GM12878 (cell line): ENCODE measurements around the gene TP53I11. TPM values are rescaled to one million over a fixed set of nuclear protein-coding genes. Genes with fewer than 3 reads are reported as not detected.

Experiments
- ATAC-seq: fragments of 200-7000 bp; cut with Tn5 transposase; 3 replicates; pipeline ENCODE4 v1.9.1; 2020; ENCODE audit warnings: mild to moderate bottlenecking, moderate library complexity
- BruUV-seq: library from RNA; stranded (reverse); fragments of 400-500 nt; replicated peaks from 2 replicates; lab custom pipeline; 2021; lab: Mats Ljungman, UMichigan
- CTCF ChIA-PET: fragments of 300-600 bp; sonication (Branson Sonifier 250); formaldehyde crosslinking; extraction: SDS; loops from one replicate; lab custom pipeline; 2021; ENCODE audit warnings: inconsistent platforms; lab: Yijun Ruan, JAX
- POLR2A ChIA-PET: fragments of 350-600 bp; formaldehyde crosslinking; extraction: SDS; loops from one replicate; lab custom pipeline; 2021; ENCODE audit warnings: inconsistent platforms; lab: Charles Lee
- RAD21 ChIA-PET: fragments of 300-600 bp; sonication (Branson Sonifier 250); formaldehyde crosslinking; loops from one replicate; lab custom pipeline; 2023; ENCODE audit warnings: antibody characterized with exemption; ENCODE audit not compliant: unreplicated experiment; lab: Charles Lee
- SMC1A ChIA-PET: fragments of 300-600 bp; sonication (Branson Sonifier 250); formaldehyde crosslinking; loops from one replicate; lab custom pipeline; 2023; ENCODE audit not compliant: unreplicated experiment, uncharacterized antibody; lab: Charles Lee
- DNase-seq: peaks from one replicate; pipeline ENCODE4 v3.0.0-alpha.2; 2011; ENCODE audit warnings: low read depth, low spot score
- FAIRE-seq: peaks from 3 replicates; lab custom pipeline; 2011; peaks lifted over from hg19 to GRCh38; lab: Jason Lieb, UNC
- H2AFZ ChIP-seq: 2 replicates; pipeline ENCODE4 v1.6.0; 2011; ENCODE audit warnings: low read depth, low read length, control low read depth; ENCODE audit not compliant: control insufficient read depth
- H3K27ac ChIP-seq: 2 replicates; pipeline ENCODE4 v1.5.1; 2011; ENCODE audit warnings: control low read depth; ENCODE audit not compliant: control insufficient read depth, insufficient read depth
- H3K27me3 ChIP-seq, 2 experiments: replicated peaks in 1 of 2; 2 replicates each; pipeline versions ENCODE4 v1.6.0 to v1.6.1; 2011; ENCODE audit warnings: low read length in 1 of 2; ENCODE audit not compliant: control insufficient read depth in 2 of 2, insufficient read depth in 2 of 2
- H3K36me3 ChIP-seq, 2 experiments: 2 replicates each; pipeline ENCODE4 v1.5.1; 2011; ENCODE audit warnings: low read length in 1 of 2; ENCODE audit not compliant: control insufficient read depth in 2 of 2, insufficient read depth in 2 of 2
- H3K4me1 ChIP-seq: 2 replicates; pipeline ENCODE4 v1.6.1; 2011; ENCODE audit warnings: mild to moderate bottlenecking, low read length, moderate library complexity, mixed read lengths; ENCODE audit not compliant: control insufficient read depth, insufficient read depth
- H3K4me2 ChIP-seq: 2 replicates; pipeline ENCODE4 v1.6.0; 2011; ENCODE audit warnings: control low read depth; ENCODE audit not compliant: control insufficient read depth, insufficient read depth
- H3K4me3 ChIP-seq: fragments of 200-600 bp; sonication (generic); 2 replicates; pipeline ENCODE4 v1.5.1; 2016
- H3K79me2 ChIP-seq: 2 replicates; pipeline ENCODE4 v1.6.0; 2011; ENCODE audit warnings: low read length; ENCODE audit not compliant: control insufficient read depth, insufficient read depth
- H3K9ac ChIP-seq: 2 replicates; pipeline ENCODE4 v1.8.0; 2011; ENCODE audit warnings: low read length, control low read depth, mixed read lengths; ENCODE audit not compliant: control insufficient read depth, insufficient read depth
- H3K9me3 ChIP-seq: replicated peaks from 3 replicates; pipeline ENCODE4 v1.5.1; 2011; ENCODE audit warnings: mild to moderate bottlenecking, low read length; ENCODE audit not compliant: control insufficient read depth, insufficient read depth
- H4K20me1 ChIP-seq: 2 replicates; pipeline ENCODE4 v1.6.0; 2011; ENCODE audit not compliant: control insufficient read depth, insufficient read depth
- BRCA1 ChIP-seq: IDR thresholded peaks from 2 replicates; pipeline ENCODE4 v1.6.1; 2011; ENCODE audit warnings: low read depth, low read length, improper control_type of control experiment
- CREM ChIP-seq: IDR thresholded peaks from 2 replicates; pipeline ENCODE4 v1.6.1; 2014; ENCODE audit warnings: antibody characterized with exemption, low read depth
- EED ChIP-seq: sonication (generic); IDR thresholded peaks from 2 replicates; pipeline ENCODE4 v1.6.1; 2016; ENCODE audit warnings: antibody characterized with exemption, low read depth
- FOS ChIP-seq: IDR thresholded peaks from 3 replicates; pipeline ENCODE4 v1.6.1; 2011; ENCODE audit warnings: borderline replicate concordance; ENCODE audit not compliant: insufficient read length; ENCODE audit errors: extremely low read depth
- FOXM1 ChIP-seq: IDR thresholded peaks from 2 replicates; pipeline ENCODE4 v1.6.1; 2012; ENCODE audit warnings: low read depth, mild to moderate bottlenecking, inconsistent platforms, low read length, moderate library complexity
- IKZF1 ChIP-seq: fragments of 450-650 bp; conservative IDR thresholded peaks from 2 replicates; pipeline ENCODE4 v1.6.1; 2017; ENCODE audit warnings: antibody characterized with exemption, mild to moderate bottlenecking
- JUNB ChIP-seq: IDR thresholded peaks from 2 replicates; pipeline ENCODE4 v1.6.1; 2016; ENCODE audit warnings: antibody characterized with exemption, mild to moderate bottlenecking
- MEF2B ChIP-seq: fragments of 450-650 bp; IDR thresholded peaks from 2 replicates; pipeline ENCODE4 v1.6.1; 2018; ENCODE audit warnings: mild to moderate bottlenecking, moderate library complexity; ENCODE audit not compliant: partially characterized antibody, poor library complexity, severe bottlenecking
- NFIC ChIP-seq: IDR thresholded peaks from 2 replicates; pipeline ENCODE4 v1.6.1; 2012; ENCODE audit warnings: low read depth, mild to moderate bottlenecking, inconsistent platforms, low read length, moderate library complexity
- RAD21 ChIP-seq: IDR thresholded peaks from 2 replicates; pipeline ENCODE4 v1.6.1; 2011; ENCODE audit warnings: mild to moderate bottlenecking, low read depth, low read length, moderate library complexity; ENCODE audit not compliant: insufficient read depth
- RUNX3 ChIP-seq: IDR thresholded peaks from 2 replicates; pipeline ENCODE4 v1.6.1; 2012; ENCODE audit warnings: low read length, inconsistent platforms
- STAT3 ChIP-seq: IDR thresholded peaks from 2 replicates; pipeline ENCODE4 v1.6.1; 2011; ENCODE audit warnings: low read depth, low read length, improper control_type of control experiment
- SUZ12 ChIP-seq: fragments of 200-600 bp; sonication (generic); IDR thresholded peaks from one replicate; pipeline ENCODE4 v1.6.1; 2018; ENCODE audit warnings: antibody characterized with exemption, mild to moderate bottlenecking; ENCODE audit not compliant: unreplicated experiment
- TBL1XR1 ChIP-seq: IDR thresholded peaks from 2 replicates; pipeline ENCODE4 v1.6.1; 2012; ENCODE audit warnings: low read depth, low read length, improper control_type of control experiment
- YY1 ChIP-seq: IDR thresholded peaks from 2 replicates; pipeline ENCODE4 v1.6.1; 2011; ENCODE audit warnings: low read depth, mild to moderate bottlenecking, low read length
- ZNF217 ChIP-seq: fragments of 450-650 bp; IDR thresholded peaks from 2 replicates; pipeline ENCODE4 v1.6.1; 2017; ENCODE audit warnings: antibody characterized with exemption, mild to moderate bottlenecking
- WGBS: methylation state at CpG from one replicate; pipeline ENCODE4 v1.1.6; 2016; ENCODE audit warnings: low lambda C conversion rate; ENCODE audit not compliant: insufficient replicate concordance, insufficient coverage; ENCODE audit errors: missing lambda C conversion rate; 5-methylcytosine and 5-hydroxymethylcytosine counted together
- in situ Hi-C: fragments of 300-500 bp; cut with MboI; formaldehyde crosslinking; loops from 9 replicates; pipeline ENCODE4 v1.14.3; 2018; ENCODE audit warnings: mixed read lengths
- intact Hi-C: fragments of 100-400 bp; cut with micrococcal nuclease; formaldehyde crosslinking; loops from one replicate; pipeline ENCODE4 v1.14.2; 2022; ENCODE audit not compliant: unreplicated experiment
- polyA plus RNA-seq, 11 experiments: library from polyadenylated mRNA; depleted of rRNA in 4 of 11; unstranded in 6 of 11; stranded (reverse) in 5 of 11; fragments of >200 nt; fragmentation: Nextera tagmentation in 4 of 11; fragmentation: Illumina TruSeq in 1 of 11; extraction: Ambion mirVana in 4 of 11; extraction: Trizol in 1 of 11; gene quantifications; 1 replicate in 1 of 11; 2 replicates in 10 of 11; pipeline versions ENCODE4 v1.2.1 to v1.2.3, GENCODE V29; 2011 to 2016; ENCODE audit warnings: inconsistent platforms in 2 of 11, missing spikeins in 2 of 11, low read depth in 1 of 11
- total RNA-seq, 4 experiments: library from RNA; depleted of rRNA in 3 of 4; stranded (reverse); fragments of >200 nt in 3 of 4; fragmentation: Illumina TruSeq in 1 of 4; extraction: Trizol in 1 of 4; gene quantifications; 2 replicates each; pipeline versions ENCODE4 v1.2.1 to v1.2.3, GENCODE V29; 2013 to 2021
- TF ChIP-seq, protein P1 (sequence below): IDR thresholded peaks from 2 replicates; pipeline ENCODE4 v1.6.1; 2012; ENCODE audit warnings: low read depth, low read length, improper control_type of control experiment
- TF ChIP-seq, protein P2 (sequence below), 3 experiments: IDR thresholded peaks in 2 of 3; conservative IDR thresholded peaks in 1 of 3; 2 replicates each; pipeline ENCODE4 v1.5.1; 2011; ENCODE audit warnings: low read depth in 3 of 3, low read length in 3 of 3, mild to moderate bottlenecking in 3 of 3, control low read depth in 2 of 3, moderate library complexity in 2 of 3, inconsistent platforms in 1 of 3, mixed read lengths in 1 of 3; ENCODE audit not compliant: control insufficient read depth in 2 of 3, insufficient read depth in 1 of 3; ENCODE audit errors: extremely low read depth in 1 of 3
- TF ChIP-seq, protein P3 (sequence below): fragments of 450-650 bp; IDR thresholded peaks from 2 replicates; pipeline ENCODE4 v1.6.1; 2017; ENCODE audit warnings: mild to moderate bottlenecking, low read depth, inconsistent platforms; ENCODE audit not compliant: poor library complexity, severe bottlenecking

The TP53I11 gene
- total and polyA plus RNA-seq, 10 of the 15 experiments (the other 5 are each of a cell fraction or from before 2014, with no cell fraction given) = 0.03 to 0.28 (median 0.17) TPM; not detected in 3

DNA sequence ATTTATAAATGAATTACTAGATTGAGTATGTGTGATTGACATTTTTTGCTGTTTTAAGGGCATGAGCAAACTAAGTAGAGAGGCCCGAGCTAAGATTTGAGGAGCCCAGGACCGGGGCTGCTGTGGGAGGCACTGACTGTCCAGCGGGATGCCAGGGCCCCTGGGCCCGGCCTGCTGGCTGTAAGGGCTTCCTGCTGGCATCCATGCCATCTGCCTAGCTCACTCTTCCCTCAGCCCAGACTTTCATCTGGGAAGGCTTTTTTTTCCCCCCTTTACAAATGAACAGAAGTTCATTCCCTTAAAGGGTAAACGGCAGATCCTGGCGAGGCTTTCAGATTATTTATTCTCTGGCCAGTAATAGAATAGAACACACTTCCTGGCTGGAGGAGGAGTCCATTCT is 16.0 kb upstream of the TP53I11 start (continued):
- TF ChIP-seq CREM = no peak
- TF ChIP-seq, protein P1, sequence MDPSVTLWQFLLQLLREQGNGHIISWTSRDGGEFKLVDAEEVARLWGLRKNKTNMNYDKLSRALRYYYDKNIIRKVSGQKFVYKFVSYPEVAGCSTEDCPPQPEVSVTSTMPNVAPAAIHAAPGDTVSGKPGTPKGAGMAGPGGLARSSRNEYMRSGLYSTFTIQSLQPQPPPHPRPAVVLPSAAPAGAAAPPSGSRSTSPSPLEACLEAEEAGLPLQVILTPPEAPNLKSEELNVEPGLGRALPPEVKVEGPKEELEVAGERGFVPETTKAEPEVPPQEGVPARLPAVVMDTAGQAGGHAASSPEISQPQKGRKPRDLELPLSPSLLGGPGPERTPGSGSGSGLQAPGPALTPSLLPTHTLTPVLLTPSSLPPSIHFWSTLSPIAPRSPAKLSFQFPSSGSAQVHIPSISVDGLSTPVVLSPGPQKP = no peak
- no peak for TF ChIP-seq RUNX3
- TF ChIP-seq BRCA1 = no peak

DNA sequence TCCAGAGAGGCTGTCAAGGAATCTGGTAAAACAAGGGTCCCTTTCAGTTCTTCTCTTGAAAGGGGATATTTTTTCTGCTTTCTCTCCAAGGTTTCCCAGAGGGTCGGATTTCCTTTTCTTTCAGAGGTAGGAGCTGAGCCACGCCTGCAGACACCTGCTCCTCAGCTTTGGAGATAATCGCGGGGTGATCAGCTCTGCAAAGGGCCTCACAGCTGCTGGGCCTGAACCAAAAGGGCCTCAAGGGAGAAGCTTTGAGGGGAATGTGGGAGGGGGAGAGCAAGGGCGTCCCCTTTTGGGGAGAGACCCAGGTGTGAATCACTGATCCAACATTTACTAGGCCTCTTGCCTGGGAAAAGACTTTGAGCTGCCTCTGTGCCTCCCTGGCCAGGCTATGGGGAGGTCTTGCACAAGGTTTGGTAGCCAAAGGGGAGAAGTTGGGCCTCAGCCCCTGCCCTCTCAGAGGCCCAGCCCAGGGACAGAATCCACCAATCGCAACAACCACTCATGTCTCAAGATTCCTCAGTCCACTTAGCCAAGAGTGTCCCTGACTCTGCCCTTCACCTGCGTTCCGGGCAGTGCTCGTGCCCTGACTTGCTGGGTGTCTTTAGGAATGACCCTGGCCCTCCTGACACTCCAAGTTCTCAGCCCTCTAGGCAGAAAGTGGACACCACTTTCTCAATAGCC is 14.0 kb upstream of the TP53I11 start:
- no peaks in the 10 kb centered on the region for H3K4me1 ChIP-seq
- ChIA-PET SMC1A (no interaction called here), POLR2A (no interaction called here), CTCF (interaction anchor here (1.3 kb wide), 1 partner anchor 10 kb away, joined by 3 read pairs; no protein-coding TSS in a partner anchor), RAD21 (no interaction called here)
- H2AFZ ChIP-seq = no peak overlapping the region
- BruUV-seq = no TSS peak
- no peak overlapping the region for H3K4me3 ChIP-seq
- no peaks in the 10 kb centered on the region for H4K20me1 ChIP-seq
- H3K9me3 ChIP-seq = no peaks in the 10 kb centered on the region
- no peaks in the 10 kb centered on the region for H3K79me2 ChIP-seq
- no peak overlapping the region for H3K4me2 ChIP-seq
- H3K36me3 ChIP-seq = no peaks in the 10 kb centered on the region
- no peak overlapping the region for H3K9ac ChIP-seq
- FAIRE-seq (no peak), DNase-seq (no peak), ATAC-seq (no peak)
- TF ChIP-seq ZNF217 (no peak), RAD21 (no peak), MEF2B (no peak), IKZF1 (no peak), SUZ12 (no peak), TBL1XR1 (no peak), NFIC (no peak), STAT3 (no peak), YY1 (no peak), EED (no peak), FOXM1 (no peak), FOS (no peak), JUNB (no peak), RUNX3 (no peak)
- TF ChIP-seq, protein P2, sequence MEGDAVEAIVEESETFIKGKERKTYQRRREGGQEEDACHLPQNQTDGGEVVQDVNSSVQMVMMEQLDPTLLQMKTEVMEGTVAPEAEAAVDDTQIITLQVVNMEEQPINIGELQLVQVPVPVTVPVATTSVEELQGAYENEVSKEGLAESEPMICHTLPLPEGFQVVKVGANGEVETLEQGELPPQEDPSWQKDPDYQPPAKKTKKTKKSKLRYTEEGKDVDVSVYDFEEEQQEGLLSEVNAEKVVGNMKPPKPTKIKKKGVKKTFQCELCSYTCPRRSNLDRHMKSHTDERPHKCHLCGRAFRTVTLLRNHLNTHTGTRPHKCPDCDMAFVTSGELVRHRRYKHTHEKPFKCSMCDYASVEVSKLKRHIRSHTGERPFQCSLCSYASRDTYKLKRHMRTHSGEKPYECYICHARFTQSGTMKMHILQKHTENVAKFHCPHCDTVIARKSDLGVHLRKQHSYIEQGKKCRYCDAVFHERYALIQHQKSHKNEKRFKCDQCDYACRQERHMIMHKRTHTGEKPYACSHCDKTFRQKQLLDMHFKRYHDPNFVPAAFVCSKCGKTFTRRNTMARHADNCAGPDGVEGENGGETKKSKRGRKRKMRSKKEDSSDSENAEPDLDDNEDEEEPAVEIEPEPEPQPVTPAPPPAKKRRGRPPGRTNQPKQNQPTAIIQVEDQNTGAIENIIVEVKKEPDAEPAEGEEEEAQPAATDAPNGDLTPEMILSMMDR (IDR thresholded peaks at IDR 0.05 in 2 of 3, conservative IDR thresholded peaks at IDR 0.05 in 1 of 3; ENCODE audit: control insufficient read depth in 2 of 3, extremely low read depth in 1 of 3, insufficient read depth in 1 of 3, low read depth in 3 of 3, low read length in 3 of 3) = no peak
- TF ChIP-seq, protein P3, sequence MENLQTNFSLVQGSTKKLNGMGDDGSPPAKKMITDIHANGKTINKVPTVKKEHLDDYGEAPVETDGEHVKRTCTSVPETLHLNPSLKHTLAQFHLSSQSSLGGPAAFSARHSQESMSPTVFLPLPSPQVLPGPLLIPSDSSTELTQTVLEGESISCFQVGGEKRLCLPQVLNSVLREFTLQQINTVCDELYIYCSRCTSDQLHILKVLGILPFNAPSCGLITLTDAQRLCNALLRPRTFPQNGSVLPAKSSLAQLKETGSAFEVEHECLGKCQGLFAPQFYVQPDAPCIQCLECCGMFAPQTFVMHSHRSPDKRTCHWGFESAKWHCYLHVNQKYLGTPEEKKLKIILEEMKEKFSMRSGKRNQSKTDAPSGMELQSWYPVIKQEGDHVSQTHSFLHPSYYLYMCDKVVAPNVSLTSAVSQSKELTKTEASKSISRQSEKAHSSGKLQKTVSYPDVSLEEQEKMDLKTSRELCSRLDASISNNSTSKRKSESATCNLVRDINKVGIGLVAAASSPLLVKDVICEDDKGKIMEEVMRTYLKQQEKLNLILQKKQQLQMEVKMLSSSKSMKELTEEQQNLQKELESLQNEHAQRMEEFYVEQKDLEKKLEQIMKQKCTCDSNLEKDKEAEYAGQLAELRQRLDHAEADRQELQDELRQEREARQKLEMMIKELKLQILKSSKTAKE = no peak
- in situ Hi-C loops (no loop called here), intact Hi-C loops (no loop called here)
- no peak overlapping the region for H3K27ac ChIP-seq
- WGBS = 5% methylated on average over 9 of the region's 9 CpGs
- H3K27me3 ChIP-seq = peaks cover 0 to 2% of the 10 kb centered on the region in 2 experiments; a peak in 2 of 4 replicates
